HG03575 (cell line): ENCODE measurements around the gene BRD9.
"Not testable (repeated sequence)": the region's sequence is repeated elsewhere in the genome, so short reads cannot be mapped to it uniquely, and the experiment has no call there.

ENCODE experiments used
- ATAC-seq: cut with Tn5 transposase; IDR thresholded peaks from one replicate; pipeline ENCODE4 v1.9.1; 2021; ENCODE audit not compliant: unreplicated experiment, insufficient number of reproducible peaks, low FRiP score; ENCODE audit errors: extremely low read depth

BRD9 gene

DNA sequence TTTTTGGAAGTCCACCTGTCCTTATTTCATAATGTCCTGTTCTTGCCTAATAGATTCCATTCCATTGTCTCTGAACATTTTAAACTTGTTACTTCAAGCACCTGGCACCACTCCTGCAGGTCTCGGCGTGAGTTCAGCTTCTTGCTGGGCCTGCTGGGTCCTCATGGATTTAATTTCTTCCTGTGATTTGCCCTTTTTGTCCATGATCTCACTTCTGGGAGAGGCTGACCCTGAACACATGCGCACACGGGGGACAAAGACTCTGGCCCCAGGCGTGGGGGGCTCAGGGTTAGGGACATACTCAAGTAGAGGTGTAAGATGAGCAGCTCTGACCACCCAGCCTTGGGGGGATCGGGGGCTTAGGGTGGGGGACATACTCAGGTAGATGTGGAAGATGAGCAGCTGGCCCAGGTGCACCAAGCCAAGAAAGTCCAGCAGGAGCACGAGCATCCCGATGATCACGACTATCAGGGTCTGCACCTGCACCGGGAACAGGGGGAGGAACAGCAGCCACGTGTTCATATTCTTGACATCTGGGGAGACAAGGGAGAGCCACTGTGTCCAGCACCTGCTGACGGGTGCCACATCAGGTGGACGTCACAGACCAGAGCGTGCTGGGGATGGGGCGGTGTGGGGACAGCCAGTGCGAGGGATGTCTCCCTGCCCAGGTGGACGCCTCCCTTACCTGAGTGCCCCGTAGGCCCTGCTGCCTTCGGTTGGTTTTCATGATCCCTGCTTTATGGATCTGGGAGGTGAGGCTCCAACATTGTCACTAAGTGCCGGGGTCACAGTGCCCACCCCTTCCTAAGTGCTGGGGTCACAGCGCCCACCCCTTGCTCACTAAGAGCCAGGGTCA, 52.3 kb downstream of the BRD9 start:
- not testable (repeated sequence) for ATAC-seq

DNA sequence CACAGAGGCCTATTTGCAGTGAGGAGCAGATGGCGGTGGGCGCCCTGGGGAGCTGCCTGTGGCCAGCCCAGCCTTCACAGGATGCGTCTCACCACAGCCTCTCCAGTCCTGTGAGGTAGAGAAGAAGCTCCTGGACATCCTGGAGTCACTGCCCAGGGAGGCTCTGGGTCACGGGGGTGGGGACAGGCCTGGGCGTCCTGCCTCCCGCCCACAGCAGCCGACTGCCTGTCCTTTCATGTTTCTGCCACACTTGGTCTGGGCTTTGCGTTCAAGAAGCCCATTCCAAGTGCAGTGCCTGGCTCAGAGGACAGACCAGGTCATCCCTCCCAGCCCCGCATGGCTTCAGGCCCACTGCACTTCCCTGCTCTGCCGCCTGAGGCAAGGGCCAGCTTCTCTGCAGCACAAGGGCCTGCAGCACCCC, 54.2 kb downstream of the BRD9 start:
- not testable (repeated sequence) for ATAC-seq

DNA sequence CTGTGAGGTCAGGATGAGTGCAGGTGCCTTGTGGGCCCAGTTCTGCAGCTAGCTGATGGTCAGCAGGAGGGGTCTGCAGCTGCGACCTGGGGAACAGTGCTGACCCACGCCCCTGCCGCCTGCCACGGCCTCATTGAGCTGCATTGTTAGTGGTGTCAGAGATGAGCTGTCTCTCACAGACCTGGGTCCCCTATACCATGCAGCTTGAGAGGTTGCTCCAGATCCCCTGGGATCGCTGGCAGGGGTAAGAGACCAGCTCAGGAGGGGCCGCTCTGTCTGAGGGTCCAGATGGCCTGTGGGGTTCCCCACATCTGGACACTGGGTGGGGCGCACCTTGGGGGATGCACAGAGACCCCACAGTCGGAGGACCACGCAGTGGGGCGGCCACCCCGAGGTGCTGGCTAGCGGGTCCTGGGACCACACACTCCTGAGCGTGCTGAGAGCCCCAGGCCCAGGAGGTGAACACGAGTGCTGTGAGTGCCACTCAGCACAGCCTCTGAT, 54.9 kb downstream of the BRD9 start:
- ATAC-seq: not testable (repeated sequence)

DNA sequence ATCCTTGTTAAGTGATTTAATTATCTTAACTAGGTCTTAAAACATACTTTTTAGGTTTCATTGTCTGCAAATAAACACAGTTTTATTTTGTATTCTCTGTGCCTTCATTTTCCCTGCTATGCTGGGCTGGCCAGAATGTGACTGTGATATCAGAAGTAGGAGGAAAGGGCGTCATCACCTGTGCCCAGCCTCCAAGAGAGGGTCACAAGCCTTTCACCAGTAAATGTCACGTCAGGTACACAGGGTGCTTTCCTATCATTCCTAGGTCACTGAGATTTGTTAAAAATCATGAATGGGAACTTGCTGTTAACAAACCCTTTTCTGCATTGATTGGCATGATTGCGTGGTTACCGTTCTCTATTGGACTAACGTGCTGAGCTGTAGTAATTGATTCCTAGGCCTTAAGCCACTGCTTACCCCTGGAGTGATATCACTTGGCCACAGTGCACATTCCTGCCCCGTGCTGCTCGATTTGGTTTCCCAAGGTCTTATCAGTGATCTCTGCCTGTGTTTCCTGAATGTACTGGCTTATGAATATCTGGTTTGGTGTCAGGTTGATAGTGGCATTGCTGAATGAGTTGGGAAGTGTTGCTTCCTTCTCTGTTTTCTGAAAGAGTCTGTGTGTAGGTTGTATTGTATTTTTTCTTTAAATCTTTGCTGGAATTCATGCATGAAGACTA, 56.5 kb downstream of the BRD9 start:
- not testable (repeated sequence) for ATAC-seq

DNA sequence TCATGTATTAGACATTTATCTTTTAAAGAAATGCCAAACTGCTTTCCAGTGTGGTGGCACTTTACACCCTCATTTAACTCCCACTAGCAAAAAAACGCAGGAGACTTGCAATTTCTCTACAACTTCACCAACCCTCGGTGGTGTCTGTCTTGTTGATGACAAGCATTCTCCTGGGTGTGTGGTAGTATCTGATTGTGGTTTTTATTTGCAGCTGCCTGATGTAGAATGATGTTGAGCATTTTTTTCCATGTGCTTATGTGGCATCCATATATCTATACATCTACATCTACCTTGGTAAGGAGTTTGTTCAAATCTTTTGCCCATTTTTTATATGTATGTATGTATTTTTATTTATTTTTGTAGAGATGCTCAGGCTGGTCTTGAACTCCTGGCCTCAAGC, 58.6 kb downstream of the BRD9 start:
- not testable (repeated sequence) for ATAC-seq

DNA sequence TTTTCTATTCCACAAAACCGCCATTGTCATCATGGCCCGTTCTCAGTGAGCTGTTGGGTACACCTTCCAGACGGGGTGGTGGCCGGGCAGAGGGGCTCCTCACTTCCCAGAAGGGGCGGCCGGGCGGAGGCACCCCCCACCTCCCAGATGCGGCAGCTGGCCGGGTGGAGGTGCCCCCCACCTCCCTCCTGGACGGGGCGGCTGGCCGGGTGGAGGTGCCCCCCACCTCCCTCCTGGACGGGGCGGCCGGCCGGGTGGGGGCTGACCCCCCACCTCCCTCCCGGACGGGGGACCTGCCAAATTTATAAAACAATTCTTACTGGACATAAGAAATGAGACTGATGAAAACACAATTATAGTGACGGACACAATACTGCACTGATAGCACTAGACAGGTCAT, 64.4 kb downstream of the BRD9 start:
- not testable (repeated sequence) for ATAC-seq

DNA sequence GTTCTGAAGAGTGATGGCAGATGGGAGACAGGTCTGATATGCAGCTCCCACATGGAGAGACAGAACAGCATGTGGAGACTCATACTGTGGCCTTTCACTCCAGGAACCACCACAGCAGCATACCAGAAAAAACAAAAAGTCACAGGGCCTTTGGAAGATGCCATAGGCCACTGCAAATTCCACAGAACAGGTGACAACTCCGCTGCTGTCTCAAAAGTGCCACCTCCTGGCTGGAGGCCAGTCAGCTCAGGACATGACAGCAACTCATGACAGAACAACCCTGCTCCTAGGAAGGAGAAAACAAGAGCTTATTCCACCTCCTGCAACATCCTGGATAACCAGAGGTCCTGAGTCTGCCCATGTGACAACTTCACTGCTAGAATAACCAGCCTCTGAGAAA, 67.1 kb downstream of the BRD9 start:
- not testable (repeated sequence) for ATAC-seq

DNA sequence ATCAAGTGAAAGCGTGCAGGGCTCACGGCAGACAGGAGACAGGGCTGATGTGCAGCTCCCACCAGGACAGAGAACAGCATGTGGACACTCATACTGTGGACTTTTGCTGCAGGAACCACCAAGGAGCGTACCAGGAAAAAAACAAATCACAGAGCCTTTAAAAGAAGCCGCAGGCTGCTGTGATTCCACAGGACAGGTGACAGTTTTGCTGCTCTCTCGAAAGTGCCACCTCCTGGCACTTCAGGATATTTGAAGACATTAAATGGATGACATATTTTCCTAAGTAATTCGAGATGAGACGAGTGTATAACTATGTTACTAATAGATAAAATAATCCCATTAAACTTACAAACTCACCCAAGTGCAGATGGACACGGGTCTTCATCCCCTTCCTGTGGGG, 71.1 kb downstream of the BRD9 start:
- ATAC-seq: no peak

DNA sequence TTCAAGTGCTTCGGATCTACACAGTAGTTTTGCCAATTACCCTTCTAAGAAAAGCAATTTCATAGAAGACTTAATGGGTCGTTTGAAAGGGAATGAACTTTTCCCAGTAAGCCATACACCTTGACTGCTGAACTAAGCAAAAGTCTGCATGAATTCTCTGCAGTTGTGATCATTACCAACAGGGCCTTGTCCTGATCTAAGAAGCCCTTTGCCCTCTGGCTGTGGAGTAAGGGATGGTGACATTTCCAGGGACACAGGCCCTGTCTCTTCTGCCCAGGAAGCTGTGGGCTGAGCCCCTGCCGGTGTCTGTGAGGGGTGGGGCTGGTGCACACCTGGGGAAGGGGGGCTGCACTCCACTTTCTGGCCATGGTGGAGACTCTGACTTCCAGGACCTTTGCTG, 72.4 kb downstream of the BRD9 start:
- ATAC-seq: no peak

DNA sequence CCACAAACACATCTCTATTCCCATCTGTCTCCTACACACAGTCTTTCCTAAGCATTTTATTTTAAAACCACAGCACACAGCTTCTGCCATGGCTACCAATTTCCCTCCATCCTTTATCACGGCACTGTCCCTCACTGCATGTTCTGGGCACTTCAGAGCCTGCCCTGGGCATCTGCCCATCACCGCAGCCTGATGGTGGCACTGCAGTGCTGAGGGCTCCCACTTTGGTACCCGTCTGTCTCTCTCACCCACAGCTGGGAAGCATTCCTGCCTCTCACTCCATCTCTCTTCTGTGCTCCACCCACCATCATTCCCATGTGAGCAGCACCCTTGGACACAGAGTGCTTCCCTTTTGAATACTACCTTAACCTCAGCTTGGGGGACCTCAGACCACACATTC, 73.5 kb downstream of the BRD9 start:
- no peak for ATAC-seq

DNA sequence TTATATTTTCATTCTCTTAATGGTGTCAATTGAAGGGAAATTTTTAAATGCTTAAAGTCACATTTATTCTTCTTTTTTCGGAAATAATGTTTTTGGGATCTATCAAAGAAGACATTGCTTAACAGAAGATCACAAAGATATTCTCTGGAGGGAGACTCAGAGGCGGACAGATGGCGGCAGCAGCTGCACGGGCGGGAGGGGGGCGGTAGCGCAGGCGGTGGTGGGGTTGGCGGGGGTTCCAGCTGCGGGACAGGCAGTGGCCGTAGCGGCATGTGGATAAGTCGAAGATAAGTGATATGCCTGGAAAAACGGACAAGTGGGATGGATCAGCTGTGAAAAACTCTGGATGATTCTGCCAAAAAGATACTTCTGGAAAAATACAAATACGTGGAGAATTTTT, 76.4 kb downstream of the BRD9 start:
- ATAC-seq: no peak

DNA sequence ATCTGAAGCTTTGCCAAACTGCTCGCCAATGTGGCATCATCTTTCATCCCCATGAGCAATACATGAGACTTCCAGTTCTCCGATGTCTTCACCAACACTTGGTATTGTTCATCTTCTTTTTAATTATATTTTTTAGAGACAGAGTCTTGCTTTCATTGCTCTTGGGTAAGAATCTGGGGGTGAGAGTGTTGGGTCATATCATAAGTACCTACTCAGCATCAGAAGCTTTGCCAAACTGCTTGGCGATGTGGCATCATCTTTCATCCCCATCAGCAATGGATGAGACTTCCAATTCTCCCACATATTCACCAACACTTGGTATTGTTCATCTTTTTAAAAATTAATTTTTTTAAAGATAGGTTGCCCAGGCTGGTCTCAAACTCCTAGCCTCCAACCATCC, 77.2 kb downstream of the BRD9 start:
- no peak for ATAC-seq
